GM12874 (cell line): Measurements from ENCODE around the gene GPHB5.

Experiments
- CTCF ChIP-seq: IDR thresholded peaks from 2 replicates; pipeline ENCODE4 v1.5.1; 2011; ENCODE audit warnings: low read depth, mild to moderate bottlenecking, control low read depth, low read length, moderate library complexity; ENCODE audit not compliant: insufficient read depth

GPHB5 gene

GRCh38 chr14:63290741-63291430 is 27.8 kb downstream of the GPHB5 start:
- no peak for TF ChIP-seq CTCF

- TF ChIP-seq CTCF, result no peak
Observed at GRCh38 chr14:63288853-63289252, 29.9 kb downstream of the GPHB5 start.

GRCh38 chr14:63287666-63288483 is 30.9 kb downstream of the GPHB5 start:
- TF ChIP-seq CTCF, result no peak

- no peak for TF ChIP-seq CTCF
Observed at GRCh38 chr14:63286071-63286470, 32.7 kb downstream of the GPHB5 start.

DNA sequence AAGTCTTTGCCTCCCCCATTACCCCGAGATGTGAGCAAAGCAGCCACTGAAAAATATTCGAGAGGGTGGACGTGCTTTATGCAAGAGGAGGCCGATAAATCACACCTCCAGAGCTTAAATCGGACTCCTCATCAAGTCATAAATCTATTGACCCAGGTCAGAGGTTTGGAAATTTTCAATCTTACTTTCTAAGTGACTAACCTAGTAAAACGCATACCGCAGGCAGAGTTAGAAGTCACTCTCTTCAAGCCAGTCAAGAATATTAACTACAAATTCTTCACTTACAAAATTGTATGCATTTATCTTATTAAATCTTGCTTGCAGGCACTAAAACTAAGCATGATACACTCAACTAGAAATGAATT is 34.9 kb downstream of the GPHB5 start:
- TF ChIP-seq CTCF, result no peak

GRCh38 chr14:63282997-63283883 is 35.5 kb downstream of the GPHB5 start:
- no peak for TF ChIP-seq CTCF
